GM15510 (cell line): ENCODE data around the gene MAPK4.

ENCODE experiments used
- POLR2A ChIP-seq: IDR thresholded peaks from 3 replicates; pipeline ENCODE4 v1.6.1; 2011; ENCODE audit warnings: borderline replicate concordance; ENCODE audit not compliant: insufficient read length; ENCODE audit errors: extremely low read depth

The MAPK4 gene

GRCh38 chr18:50682852-50683251 lies 123.0 kb downstream of the MAPK4 start:
- no peak for TF ChIP-seq POLR2A

DNA sequence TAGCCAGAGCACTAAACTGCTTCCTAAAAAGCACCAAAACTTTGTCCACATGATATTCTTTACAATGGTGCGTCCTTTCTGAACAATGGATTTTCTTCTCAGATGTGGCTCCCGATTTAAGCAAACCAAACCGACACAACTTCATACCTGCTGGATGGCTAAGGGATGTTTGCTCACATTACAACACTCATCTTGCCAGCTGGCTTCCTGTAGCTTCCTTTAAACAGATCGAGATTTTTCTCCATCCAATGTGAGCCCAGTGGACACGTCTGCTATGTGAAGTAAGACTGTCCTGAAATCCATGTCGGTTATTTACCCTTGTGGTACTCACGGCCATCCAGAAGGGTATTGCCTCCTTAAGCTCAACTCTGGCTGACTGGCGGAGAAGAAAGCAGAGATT lies 126.5 kb downstream of the MAPK4 start:
- TF ChIP-seq POLR2A = no peak

DNA sequence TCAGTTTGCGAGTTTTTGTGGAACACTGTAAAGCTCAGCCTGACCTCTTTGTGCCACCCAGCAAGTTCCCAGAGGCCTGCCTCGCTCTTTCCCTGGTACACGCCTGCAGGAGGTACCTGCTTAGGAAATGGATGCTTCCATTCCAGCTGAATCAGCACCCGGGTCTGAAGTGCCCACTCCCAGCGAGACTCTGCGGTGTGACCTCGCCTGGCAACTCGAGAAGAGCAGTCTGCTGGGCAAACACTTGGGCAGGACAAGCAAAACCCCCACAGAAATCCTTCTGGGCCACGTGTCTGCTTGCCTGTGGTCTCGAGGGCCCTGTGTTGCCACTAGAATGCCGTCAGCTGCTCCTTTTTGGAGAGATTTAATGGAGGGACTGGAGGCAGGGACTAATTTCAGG lies 127.6 kb downstream of the MAPK4 start:
- no peak for TF ChIP-seq POLR2A

GRCh38 chr18:50689578-50689977 lies 129.7 kb downstream of the MAPK4 start:
- no peak for TF ChIP-seq POLR2A

- no peak for TF ChIP-seq POLR2A
Observed at GRCh38 chr18:50694147-50694546, 134.3 kb downstream of the MAPK4 start.

GRCh38 chr18:50695431-50696176 lies 135.7 kb downstream of the MAPK4 start:
- TF ChIP-seq POLR2A = no peak

- no peak for TF ChIP-seq POLR2A
Observed at GRCh38 chr18:50696436-50696835, 136.5 kb downstream of the MAPK4 start.

DNA sequence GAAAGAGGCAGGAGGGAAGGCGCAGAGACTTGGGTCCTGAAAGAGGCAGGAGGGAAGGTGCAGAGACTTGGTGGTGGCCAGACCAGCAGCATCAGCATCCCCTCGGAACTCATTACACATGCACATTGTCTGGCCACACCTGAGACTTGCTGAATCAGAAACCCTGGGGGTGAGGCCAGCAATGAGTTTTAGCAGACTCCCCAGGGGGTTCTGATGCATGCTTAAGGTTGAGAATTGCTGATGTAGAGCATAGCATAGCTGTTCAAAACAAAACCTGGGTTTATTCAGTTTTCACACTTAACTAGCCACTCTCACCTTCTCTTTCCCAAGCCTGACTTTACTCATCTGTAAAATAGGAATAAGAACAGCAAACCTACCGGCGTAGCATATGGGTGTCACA lies 137.0 kb downstream of the MAPK4 start:
- TF ChIP-seq POLR2A = no peak

GRCh38 chr18:50697509-50697908 lies 137.6 kb downstream of the MAPK4 start:
- TF ChIP-seq POLR2A = no peak

GRCh38 chr18:50700245-50701165 lies 140.6 kb downstream of the MAPK4 start:
- TF ChIP-seq POLR2A = no peak

DNA sequence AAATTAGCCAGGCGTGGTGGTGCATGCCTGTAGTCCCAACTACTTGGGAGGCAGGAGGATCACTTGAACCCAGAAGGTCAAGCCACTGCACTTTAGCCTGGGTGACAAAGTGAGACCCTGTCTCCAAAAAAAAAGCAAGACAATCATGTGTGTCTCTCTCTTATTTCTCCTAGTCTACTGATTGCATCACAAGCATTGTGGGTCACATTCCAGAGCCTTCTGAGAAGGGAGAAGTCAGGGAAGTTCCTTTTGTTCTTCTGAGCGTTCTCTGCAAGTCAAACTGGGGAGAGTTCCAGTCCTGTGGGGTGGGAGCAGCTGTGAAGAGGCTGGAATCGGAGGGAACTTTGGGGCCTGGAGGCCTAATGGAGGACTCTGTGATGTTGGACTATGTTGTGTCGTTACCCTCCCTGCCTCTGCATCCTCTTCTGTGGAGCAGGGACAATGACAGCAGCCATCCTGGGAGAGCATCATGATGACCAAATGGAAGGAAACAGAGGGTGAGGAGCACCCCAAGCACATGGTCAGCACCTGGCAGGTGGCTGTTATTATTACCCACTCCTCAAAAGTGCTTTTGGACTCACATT lies 144.6 kb downstream of the MAPK4 start:
- no peak for TF ChIP-seq POLR2A

DNA sequence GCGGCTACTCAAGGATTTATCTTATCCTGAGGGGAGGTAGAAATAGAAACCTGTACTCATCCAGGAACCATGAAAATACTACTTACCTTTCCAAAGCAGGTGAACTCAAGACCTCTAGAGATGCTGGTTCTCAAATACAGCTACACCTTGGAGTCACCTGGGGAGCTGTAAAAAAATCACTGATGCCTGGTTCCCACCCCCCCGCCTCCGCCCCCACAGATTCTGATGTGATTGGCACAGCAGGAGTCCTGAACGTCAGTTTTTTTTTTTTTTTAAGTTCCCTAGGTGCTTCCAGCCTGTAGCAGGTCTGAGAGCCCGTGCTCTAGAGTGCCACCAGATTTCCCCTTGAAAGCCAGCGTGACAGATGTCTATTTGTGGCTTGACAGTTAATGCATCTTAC lies 146.3 kb downstream of the MAPK4 start:
- TF ChIP-seq POLR2A = no peak

DNA sequence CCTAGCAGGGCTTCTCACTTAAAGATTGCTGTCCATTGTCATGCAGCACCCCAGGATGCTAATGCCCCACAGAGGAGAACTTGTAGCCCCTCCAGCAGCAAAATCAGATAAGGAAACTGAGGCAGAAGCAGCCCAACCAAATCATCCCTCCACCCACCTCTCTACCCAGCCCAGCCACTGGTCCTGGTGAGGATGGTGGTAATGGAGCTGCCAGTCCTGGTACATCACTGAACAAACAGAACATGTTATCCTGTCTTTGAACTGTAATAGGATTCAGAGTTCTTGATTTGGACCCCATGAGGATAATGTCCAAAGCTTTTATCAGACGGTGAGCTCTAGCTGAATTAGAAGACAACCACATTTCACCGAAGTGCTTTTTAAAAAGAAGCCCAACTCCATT lies 146.8 kb downstream of the MAPK4 start:
- TF ChIP-seq POLR2A = no peak

- no peak for TF ChIP-seq POLR2A
Observed at GRCh38 chr18:50707855-50708469, 148.1 kb downstream of the MAPK4 start.

- no peak for TF ChIP-seq POLR2A
Observed at GRCh38 chr18:50709193-50709592, 149.3 kb downstream of the MAPK4 start.

GRCh38 chr18:50711386-50711785 lies 151.5 kb downstream of the MAPK4 start:
- no peak for TF ChIP-seq POLR2A

DNA sequence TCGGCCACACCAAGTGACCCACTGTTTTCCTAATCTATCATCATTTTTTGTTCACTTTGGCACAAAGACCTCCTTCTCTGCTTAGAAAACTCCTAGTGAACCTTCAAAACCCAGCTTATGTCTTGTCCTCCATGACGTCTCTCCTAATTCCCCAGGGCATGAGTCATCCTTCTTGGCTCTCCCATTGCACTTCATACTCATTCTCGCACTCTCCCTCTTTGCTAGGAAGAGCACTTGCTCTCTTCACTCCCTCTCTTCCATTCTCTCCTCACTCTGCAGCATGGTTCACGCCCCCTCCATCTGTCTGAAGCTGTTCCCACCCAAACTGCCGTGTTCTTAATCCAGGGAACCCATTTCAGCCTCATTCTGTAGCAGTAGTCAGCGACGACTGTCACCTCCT lies 156.0 kb downstream of the MAPK4 start:
- no peak for TF ChIP-seq POLR2A
